ENCODE data around the gene CCDC91.

The CCDC91 gene

GRCh38 chr12:28536088-28536487, 345.8 kb downstream of the CCDC91 start:
- DNase-seq (ENCODE audit: low spot score), result no peak

GRCh38 chr12:28537474-28537873, 347.2 kb downstream of the CCDC91 start:
- no peak for DNase-seq (ENCODE audit: low spot score)

- DNase-seq (ENCODE audit: low spot score), result no peak
Observed at GRCh38 chr12:28539691-28540323, 349.6 kb downstream of the CCDC91 start.

DNA sequence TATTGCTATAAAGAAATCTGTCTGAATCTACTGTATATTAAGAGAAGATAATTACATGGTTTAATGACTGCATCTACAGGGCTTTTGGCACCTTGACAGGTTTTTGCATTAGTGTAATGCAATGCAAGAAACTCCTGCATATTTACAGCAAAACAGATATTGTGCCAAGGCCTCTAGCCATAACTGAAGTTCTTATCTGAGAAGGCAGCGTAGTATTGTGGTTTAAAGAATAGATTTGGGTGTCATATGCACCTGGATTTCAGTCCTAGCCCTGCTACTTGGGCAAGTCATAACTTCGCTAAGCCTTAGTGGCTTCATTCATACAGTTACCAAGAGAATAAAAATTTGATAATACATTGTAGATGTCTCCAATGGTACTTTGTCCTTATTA, 350.1 kb downstream of the CCDC91 start:
- DNase-seq (ENCODE audit: low spot score), result no peak

DNA sequence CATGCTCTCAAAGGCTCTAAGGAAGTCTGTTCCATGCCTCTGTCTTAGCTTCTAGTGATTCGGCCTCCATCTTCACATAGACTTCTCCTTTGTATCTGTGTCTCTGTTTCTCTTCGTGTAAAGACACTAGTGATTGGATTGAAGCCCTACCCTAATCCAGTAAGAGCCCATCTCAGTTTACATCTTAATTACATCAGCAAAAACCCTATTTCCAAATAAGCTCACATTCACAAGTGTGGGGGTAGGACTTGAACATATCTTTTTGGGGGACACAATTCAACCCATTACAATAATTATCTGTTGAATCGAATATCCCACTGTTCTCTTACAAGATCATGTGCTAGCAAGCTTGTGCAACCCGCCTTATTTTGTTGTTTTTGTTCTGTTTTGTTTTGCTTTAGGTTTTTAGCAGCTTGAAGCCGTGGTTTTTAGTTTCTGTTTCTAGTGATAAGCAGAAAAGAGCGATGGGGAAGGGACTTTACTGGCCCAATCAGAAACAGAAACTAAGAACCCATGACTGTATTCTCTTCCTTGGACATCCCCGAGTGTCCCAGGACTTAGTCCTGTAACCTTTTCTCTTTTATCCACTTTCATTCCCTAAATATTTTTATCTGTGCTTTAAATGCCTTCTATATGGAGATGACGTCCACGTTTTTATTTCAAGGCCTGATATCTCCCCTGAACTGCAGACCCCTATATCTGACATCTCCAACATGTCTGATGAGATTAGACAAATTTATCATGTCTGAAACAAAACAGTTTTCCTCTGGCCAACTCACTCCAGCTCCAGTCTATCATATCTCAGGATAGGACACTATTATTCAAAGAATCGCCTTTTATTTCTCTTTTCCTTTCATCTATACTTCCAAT, 353.0 kb downstream of the CCDC91 start:
- no peak for DNase-seq (ENCODE audit: low spot score)

DNA sequence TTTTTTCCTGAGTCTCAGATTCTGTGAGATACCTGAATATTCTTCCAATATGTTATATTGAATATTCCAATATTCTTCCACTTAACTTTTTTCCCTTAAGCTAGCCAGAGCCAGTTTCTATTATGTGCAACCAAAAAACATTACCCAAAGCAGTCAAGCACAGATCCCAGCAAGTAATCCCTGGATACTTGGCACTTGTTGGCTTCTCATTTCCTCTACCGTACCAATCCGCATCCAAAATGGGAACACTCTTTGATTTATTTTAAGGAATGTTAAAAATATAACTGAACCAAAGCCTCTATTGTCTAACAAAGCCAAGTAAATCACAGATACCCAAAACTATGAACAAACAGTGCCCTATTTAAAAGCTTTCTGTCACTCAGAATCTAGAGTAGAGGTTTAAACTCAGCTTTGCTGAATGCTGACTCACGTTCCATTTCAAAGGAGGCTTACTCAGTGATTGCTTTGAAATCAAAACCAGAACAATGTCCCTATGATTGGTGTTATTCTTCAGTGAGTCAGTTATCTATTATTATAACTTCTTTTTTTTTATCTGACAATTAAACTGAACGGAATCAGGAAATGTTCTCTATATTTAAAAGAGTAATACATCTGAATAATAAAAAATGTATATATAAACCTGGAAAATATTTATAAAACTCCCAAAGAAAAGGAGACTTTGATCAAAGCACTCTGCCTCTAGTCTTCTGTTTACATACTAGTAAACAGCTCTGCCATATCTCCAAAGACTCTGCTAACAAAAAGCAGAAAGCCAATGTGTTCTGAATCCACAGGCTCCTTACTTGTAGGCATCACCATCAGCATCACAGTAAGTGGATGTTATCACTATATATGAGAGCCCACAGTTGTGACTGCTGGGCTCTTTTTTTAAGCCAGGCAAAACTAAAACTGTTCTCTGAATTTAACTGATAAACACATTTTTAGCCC, 360.8 kb downstream of the CCDC91 start:
- peak; percentile 84 for DNase-seq (ENCODE audit: low spot score)

- DNase-seq (ENCODE audit: low spot score), result no peak
Observed at GRCh38 chr12:28552251-28552970, 362.2 kb downstream of the CCDC91 start.

GRCh38 chr12:28555748-28556147, 365.5 kb downstream of the CCDC91 start:
- no peak for DNase-seq (ENCODE audit: low spot score)

DNA sequence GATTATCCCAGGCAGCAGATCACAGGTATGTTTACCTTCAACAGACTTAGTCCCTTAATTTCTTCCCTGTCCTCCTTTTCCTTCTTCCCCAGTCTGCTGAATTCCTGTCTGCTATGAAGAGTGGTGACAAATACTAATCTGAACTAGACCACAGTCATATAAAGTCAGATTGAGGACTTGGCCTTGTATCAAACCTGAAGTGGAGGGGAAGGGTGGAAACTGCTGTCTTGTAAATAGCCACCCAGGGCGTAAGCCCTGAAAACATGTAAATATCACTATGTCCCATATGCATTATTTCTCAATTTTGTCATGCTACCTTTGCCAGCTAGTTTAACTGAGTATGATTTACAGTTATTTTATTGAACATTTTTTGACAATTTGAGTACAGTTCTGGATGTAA, 368.0 kb downstream of the CCDC91 start:
- no peak for DNase-seq (ENCODE audit: low spot score)

- no peak for DNase-seq (ENCODE audit: low spot score)
Observed at GRCh38 chr12:28563286-28563685, 373.0 kb downstream of the CCDC91 start.

- no peak for DNase-seq (ENCODE audit: low spot score)
Observed at GRCh38 chr12:28563936-28564335, 373.7 kb downstream of the CCDC91 start.

DNA sequence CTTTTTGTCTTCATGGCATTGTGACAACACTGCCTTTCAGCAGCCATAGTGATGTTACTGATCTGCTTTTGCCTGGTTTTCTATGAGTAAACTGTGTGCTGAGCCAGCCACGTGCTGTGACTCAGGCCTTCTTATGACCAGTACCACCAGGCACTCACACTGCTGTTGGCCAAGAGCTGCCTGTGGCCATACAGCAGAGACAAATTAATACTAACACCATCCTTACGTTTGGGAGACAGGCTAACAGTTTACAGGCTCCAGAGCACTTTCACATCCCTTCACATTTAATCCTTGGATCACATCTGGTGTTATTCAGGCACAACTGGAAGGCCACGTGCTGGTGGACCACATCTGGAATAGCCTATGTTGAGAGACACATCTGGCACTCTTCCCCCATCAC, 377.9 kb downstream of the CCDC91 start:
- DNase-seq (ENCODE audit: low spot score), result peak; percentile 88

DNA sequence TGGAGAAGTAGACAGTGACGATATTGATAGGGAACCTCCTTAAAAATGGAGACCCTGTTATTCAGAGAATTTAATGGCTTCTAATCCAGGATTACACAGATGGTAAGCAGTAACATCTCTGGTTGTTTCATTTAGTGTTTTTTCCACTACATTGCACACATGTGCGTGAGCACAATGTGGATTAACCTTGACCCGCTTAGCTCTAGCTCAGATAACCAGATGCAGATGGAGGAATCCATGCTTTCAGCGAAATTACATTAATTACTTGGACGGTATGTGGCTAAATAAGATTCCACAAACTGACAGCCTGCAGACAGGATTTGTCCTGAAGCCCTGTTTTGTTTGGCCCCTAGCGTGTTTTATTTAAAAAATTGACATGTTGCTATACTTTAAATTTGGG, 378.4 kb downstream of the CCDC91 start:
- no peak for DNase-seq (ENCODE audit: low spot score)

DNA sequence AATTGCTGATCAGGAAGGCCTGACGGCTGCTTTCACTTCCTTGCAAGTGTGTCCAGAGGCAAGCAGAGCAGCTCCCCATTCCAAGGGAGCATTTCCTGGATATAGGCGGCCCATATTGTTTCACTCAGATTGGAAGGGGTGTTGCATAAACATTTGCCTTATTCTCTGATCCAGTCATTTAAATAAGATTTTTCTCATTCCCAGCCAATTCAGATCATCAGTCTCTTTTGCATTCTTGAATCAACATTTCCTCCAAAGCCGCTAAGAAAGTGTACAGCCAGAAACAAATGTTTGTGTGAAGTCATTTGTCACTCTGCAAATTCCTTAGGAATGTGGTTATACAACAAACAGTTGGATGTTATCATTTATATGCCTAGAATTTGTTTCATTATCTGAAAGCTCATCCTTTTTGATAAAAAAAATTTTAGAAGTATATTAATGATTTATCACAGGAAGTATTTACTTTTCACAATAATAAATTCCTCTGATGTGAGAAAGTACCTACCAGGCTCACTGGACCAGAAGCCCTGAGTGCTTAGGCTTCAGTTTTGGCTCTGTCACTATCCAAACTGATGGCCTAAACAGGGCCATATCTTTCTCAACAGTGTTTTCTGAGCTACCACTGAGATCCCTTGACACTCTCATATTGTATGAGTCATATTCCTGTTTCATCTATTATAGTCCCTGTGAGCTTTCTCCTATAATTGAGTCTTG, 379.6 kb downstream of the CCDC91 start:
- peak; percentile 83 for DNase-seq (ENCODE audit: low spot score)

GRCh38 chr12:28570811-28571210, 380.6 kb downstream of the CCDC91 start:
- no peak for DNase-seq (ENCODE audit: low spot score)

DNA sequence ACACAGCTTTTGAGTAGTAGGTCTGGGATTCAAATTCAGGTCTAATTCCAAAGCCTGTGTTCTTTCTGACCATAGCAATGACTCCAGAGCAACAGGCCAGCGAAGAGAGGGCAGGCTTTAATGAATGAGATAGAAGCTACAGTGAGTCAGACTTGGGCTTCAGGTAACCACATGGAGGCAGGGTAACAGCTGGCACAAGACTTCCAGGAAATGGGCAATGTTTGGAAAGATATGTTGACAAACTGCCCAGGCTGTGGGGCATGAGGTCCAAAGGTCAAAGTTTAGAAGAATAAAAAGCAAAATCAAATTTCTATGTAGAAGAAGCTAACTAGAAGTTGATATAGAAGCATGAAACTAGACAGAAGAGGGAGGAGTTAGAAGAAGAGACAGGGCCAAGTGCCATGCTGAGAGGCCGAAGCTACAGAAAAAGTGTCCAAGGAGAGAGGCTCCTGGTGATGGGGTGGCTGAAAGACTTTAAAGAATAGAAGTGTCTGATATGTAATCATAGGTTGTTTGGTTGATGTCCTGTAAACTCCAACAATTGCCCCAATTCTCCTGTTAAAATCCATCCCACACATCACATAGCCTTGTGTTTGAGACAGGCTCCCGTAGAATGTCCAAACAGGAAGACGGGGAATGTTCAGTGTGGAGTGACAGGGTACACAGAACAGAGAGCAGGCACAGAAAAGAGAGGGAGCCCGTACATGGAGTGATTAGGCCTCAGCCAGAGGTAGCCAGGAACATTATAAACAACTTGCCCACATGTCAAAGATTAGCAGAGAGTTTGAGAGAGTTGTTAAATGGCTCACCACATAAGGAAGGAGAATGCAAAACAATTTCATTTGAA, 384.7 kb downstream of the CCDC91 start:
- peak; percentile 66 for DNase-seq (ENCODE audit: low spot score)

- DNase-seq (ENCODE audit: low spot score), result peak; percentile 60
Observed at GRCh38 chr12:28575593-28576205, 385.4 kb downstream of the CCDC91 start.

GRCh38 chr12:28578361-28578760, 388.1 kb downstream of the CCDC91 start:
- no peak for DNase-seq (ENCODE audit: low spot score)

- no peak for DNase-seq (ENCODE audit: low spot score)
Observed at GRCh38 chr12:28578833-28579252, 388.6 kb downstream of the CCDC91 start.
